ENCODE results near the gene WSCD2. TPM values are rescaled to one million over a fixed set of nuclear protein-coding genes. Genes with fewer than 3 reads are reported as not detected.

The WSCD2 gene
- polyA plus RNA-seq, 1 donor (not counting 4 experiments of a cell fraction or from before 2014, with no cell fraction given): not detected

DNA sequence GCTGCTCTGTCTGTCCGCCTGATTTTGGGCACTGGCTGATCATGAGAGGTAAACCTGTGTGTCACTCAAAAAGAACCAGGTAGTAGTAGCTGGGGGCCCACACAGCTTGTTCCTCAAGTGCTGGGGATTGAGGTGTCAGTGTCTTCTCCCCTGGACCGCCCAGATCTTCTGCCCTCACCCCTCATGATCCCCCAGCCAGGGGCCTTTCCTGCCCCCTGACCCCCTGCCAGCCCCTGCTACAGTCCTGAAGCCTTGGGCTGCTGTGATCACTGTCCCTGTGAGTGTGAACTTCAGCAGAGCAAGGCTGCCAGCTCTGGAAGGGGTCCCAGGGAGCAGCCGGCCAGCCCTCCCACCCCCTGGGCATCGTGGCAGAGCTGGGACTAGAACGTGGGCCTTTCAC lies 11.4 kb downstream of the WSCD2 start:
- no peaks in the 10 kb centered on the region for H3K79me2 ChIP-seq (ENCODE audit: control insufficient read depth, insufficient read depth, low read length)
- no peak for TF ChIP-seq EZH2 (IDR thresholded peaks at IDR 0.05; ENCODE audit: low read length)
- TF ChIP-seq, protein P1, sequence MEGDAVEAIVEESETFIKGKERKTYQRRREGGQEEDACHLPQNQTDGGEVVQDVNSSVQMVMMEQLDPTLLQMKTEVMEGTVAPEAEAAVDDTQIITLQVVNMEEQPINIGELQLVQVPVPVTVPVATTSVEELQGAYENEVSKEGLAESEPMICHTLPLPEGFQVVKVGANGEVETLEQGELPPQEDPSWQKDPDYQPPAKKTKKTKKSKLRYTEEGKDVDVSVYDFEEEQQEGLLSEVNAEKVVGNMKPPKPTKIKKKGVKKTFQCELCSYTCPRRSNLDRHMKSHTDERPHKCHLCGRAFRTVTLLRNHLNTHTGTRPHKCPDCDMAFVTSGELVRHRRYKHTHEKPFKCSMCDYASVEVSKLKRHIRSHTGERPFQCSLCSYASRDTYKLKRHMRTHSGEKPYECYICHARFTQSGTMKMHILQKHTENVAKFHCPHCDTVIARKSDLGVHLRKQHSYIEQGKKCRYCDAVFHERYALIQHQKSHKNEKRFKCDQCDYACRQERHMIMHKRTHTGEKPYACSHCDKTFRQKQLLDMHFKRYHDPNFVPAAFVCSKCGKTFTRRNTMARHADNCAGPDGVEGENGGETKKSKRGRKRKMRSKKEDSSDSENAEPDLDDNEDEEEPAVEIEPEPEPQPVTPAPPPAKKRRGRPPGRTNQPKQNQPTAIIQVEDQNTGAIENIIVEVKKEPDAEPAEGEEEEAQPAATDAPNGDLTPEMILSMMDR (optimal IDR thresholded peaks at IDR 0.05 in 1 of 3, IDR thresholded peaks at IDR 0.05 in 1 of 3, conservative IDR thresholded peaks at IDR 0.05 in 1 of 3; ENCODE audit: extremely low read depth in 1 of 3, insufficient read depth in 2 of 3, low read length in 3 of 3): no peak
- H3K4me1 ChIP-seq (ENCODE audit: control insufficient read depth, extremely low read depth, insufficient read depth, low read length): no peaks in the 10 kb centered on the region
- no peak overlapping the region for H3K4me3 ChIP-seq (ENCODE audit: control insufficient read depth in 2 of 3, extremely low read depth in 1 of 3, insufficient read depth in 2 of 3, low read depth in 1 of 3, low read length in 3 of 3)
- no peaks in the 10 kb centered on the region for H3K27me3 ChIP-seq (ENCODE audit: control insufficient read depth, extremely low read depth, insufficient read depth, low read length)
- no peak overlapping the region for H3K9ac ChIP-seq (ENCODE audit: control insufficient read depth, extremely low read depth, insufficient read depth, low read length)
- H3K36me3 ChIP-seq (ENCODE audit: control insufficient read depth in 2 of 2, extremely low read depth in 1 of 2, insufficient read depth in 2 of 2, low read length in 2 of 2): no peaks in the 10 kb centered on the region
- H3K9me1 ChIP-seq (ENCODE audit: control insufficient read depth, extremely low read depth, insufficient read depth, low read length): no peaks in the 10 kb centered on the region
- no peak overlapping the region for H2AFZ ChIP-seq (ENCODE audit: control insufficient read depth, low read length)
- H3K9me3 ChIP-seq (ENCODE audit: control insufficient read depth, low read depth, low read length): no peaks in the 10 kb centered on the region
- dilution Hi-C loops (cut with MboI; ENCODE audit: extremely low pct_ligation_motif_present, low sequenced_read_pairs): loop anchor here (5.0 to 10.0 kb wide), 2 partner anchors 56 to 72 kb away; no protein-coding TSS in a partner anchor
- H3K27ac ChIP-seq (ENCODE audit: control insufficient read depth, insufficient read depth, low read length): no peak overlapping the region
- no peak overlapping the region for H3K4me2 ChIP-seq (ENCODE audit: control insufficient read depth, extremely low read depth, insufficient read depth, low read depth, low read length)
- H4K20me1 ChIP-seq (ENCODE audit: control insufficient read depth, extremely low read depth, insufficient read depth, low read length): no peaks in the 10 kb centered on the region
- FAIRE-seq (no peak), DNase-seq (ENCODE audit: low read depth, low spot score) (no peak)

DNA sequence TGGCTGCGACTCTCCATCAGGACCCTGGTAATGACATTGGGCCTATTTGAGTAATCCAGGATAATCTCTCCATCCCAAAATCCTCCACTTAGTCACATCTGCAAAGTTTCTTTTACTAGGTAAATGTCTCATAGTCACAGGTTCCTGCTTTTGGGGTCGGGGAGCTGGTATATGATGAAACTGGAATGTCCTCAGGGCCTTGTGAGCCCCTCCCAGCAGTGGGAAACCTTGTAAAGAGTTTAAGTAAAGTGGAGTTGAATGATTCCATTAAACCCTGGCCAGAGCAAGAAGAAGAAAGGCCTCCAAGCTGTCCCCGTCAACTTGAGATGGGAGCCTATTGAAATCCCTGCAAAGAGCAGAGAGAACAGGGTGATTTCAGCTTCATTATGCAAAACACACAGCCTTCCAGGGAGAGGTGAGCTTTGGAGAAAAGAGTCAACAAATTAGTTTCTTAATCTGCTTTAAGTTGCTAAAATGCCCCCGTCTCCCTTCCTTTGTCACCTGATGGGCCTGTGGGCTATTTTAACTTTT lies 12.6 kb downstream of the WSCD2 start:
- H3K27me3 ChIP-seq (ENCODE audit: control insufficient read depth, extremely low read depth, insufficient read depth, low read length): no peaks in the 10 kb centered on the region
- H3K9ac ChIP-seq (ENCODE audit: control insufficient read depth, extremely low read depth, insufficient read depth, low read length): no peak overlapping the region
- DNase-seq (ENCODE audit: low read depth, low spot score) (no peak), FAIRE-seq (no peak)
- H2AFZ ChIP-seq (ENCODE audit: control insufficient read depth, low read length): no peak overlapping the region
- H4K20me1 ChIP-seq (ENCODE audit: control insufficient read depth, extremely low read depth, insufficient read depth, low read length): no peaks in the 10 kb centered on the region
- no peak for TF ChIP-seq EZH2 (IDR thresholded peaks at IDR 0.05; ENCODE audit: low read length)
- TF ChIP-seq, protein P1 (optimal IDR thresholded peaks at IDR 0.05 in 1 of 3, IDR thresholded peaks at IDR 0.05 in 1 of 3, conservative IDR thresholded peaks at IDR 0.05 in 1 of 3; ENCODE audit: extremely low read depth in 1 of 3, insufficient read depth in 2 of 3, low read length in 3 of 3): no peak
- H3K4me3 ChIP-seq (ENCODE audit: control insufficient read depth in 2 of 3, extremely low read depth in 1 of 3, insufficient read depth in 2 of 3, low read depth in 1 of 3, low read length in 3 of 3): no peak overlapping the region
- dilution Hi-C loops (cut with MboI; ENCODE audit: extremely low pct_ligation_motif_present, low sequenced_read_pairs): loop anchor here (5.0 to 10.0 kb wide), 2 partner anchors 57 to 71 kb away; no protein-coding TSS in a partner anchor
- no peaks in the 10 kb centered on the region for H3K9me1 ChIP-seq (ENCODE audit: control insufficient read depth, extremely low read depth, insufficient read depth, low read length)
- no peak overlapping the region for H3K27ac ChIP-seq (ENCODE audit: control insufficient read depth, insufficient read depth, low read length)
- no peak overlapping the region for H3K4me2 ChIP-seq (ENCODE audit: control insufficient read depth, extremely low read depth, insufficient read depth, low read depth, low read length)
- H3K9me3 ChIP-seq (ENCODE audit: control insufficient read depth, low read depth, low read length): no peaks in the 10 kb centered on the region
- no peaks in the 10 kb centered on the region for H3K79me2 ChIP-seq (ENCODE audit: control insufficient read depth, insufficient read depth, low read length)
- no peaks in the 10 kb centered on the region for H3K4me1 ChIP-seq (ENCODE audit: control insufficient read depth, extremely low read depth, insufficient read depth, low read length)
- H3K36me3 ChIP-seq (ENCODE audit: control insufficient read depth in 2 of 2, extremely low read depth in 1 of 2, insufficient read depth in 2 of 2, low read length in 2 of 2): no peaks in the 10 kb centered on the region
